ENCODE measurements around the gene CMTM7.

GRCh38 chr3:32500880-32501782 lies 109.5 kb downstream of the CMTM7 start:
- TF ChIP-seq, protein P1, sequence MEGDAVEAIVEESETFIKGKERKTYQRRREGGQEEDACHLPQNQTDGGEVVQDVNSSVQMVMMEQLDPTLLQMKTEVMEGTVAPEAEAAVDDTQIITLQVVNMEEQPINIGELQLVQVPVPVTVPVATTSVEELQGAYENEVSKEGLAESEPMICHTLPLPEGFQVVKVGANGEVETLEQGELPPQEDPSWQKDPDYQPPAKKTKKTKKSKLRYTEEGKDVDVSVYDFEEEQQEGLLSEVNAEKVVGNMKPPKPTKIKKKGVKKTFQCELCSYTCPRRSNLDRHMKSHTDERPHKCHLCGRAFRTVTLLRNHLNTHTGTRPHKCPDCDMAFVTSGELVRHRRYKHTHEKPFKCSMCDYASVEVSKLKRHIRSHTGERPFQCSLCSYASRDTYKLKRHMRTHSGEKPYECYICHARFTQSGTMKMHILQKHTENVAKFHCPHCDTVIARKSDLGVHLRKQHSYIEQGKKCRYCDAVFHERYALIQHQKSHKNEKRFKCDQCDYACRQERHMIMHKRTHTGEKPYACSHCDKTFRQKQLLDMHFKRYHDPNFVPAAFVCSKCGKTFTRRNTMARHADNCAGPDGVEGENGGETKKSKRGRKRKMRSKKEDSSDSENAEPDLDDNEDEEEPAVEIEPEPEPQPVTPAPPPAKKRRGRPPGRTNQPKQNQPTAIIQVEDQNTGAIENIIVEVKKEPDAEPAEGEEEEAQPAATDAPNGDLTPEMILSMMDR (IDR thresholded peaks at IDR 0.05; ENCODE audit: low read depth, low read length, poor library complexity, severe bottlenecking): no peak
- TF ChIP-seq EZH2phosphoT487 (IDR thresholded peaks at IDR 0.05; ENCODE audit: borderline replicate concordance, low read length): no peak

All from DOHH2 (cell line).